Hematopoietic multipotent progenitor cell treated with erythropoietin and hydrocortisone succinate and interleukin-3 and kit ligand, for 4 days (in vitro differentiated cells): ENCODE data around the gene ZC3H18.

ENCODE experiments used
- DNase-seq: peaks from one replicate; pipeline ENCODE4 v3.0.0-alpha.2; 2015

ZC3H18 gene

DNA sequence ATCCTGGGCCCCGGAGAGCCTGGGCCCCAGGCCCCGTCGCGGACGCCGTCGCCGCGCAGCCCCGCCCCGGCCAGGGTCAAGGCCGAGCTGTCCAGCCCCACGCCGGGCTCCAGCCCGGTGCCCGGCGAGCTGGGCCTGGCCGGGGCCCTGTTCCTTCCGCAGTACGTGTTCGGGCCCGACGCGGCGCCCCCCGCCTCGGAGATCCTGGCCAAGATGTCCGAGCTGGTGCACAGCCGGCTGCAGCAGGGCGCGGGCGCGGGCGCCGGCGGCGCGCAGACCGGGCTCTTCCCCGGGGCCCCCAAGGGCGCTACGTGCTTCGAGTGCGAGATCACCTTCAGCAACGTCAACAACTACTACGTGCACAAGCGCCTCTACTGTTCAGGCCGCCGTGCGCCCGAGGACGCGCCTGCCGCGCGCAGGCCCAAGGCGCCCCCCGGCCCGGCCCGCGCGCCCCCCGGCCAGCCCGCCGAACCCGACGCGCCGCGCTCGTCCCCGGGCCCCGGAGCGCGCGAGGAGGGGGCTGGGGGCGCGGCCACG, 36.8 kb upstream of the ZC3H18 start:
- no peak for DNase-seq

DNA sequence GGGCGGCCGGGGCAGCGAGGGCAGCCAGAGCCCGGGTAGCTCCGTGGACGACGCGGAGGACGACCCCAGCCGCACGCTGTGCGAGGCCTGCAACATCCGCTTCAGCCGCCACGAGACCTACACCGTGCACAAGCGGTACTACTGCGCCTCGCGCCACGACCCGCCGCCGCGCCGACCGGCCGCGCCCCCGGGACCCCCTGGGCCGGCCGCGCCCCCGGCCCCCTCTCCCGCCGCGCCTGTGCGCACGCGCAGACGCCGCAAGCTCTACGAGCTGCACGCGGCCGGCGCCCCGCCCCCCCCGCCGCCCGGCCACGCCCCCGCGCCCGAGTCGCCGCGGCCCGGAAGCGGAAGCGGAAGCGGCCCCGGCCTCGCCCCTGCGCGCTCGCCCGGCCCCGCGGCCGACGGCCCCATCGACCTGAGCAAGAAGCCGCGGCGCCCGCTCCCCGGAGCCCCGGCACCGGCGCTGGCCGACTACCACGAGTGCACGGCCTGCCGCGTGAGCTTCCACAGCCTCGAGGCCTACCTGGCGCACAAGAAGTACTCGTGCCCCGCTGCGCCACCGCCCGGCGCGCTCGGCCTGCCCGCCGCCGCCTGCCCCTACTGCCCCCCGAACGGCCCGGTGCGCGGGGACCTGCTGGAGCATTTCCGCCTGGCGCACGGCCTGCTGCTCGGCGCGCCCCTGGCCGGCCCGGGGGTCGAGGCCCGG, 36.1 kb upstream of the ZC3H18 start:
- DNase-seq = peak; percentile 85

DNA sequence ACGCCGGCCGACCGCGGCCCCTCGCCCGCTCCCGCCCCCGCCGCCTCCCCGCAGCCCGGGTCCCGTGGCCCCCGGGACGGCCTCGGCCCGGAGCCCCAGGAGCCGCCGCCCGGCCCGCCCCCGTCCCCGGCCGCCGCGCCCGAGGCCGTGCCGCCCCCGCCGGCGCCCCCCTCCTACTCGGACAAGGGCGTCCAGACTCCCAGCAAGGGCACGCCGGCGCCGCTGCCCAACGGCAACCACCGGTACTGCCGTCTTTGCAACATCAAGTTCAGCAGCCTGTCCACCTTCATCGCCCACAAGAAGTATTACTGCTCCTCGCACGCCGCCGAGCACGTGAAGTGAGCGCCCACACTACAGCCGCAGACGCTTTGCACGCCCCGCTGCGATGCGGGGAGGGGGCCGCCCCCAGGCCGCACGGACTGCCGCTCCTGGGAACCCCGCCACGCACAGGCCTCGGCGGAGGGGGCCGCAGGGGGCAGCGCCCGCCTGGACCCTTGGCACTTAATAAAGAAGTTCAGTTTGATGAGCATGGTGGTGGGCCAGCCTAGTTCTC, 35.5 kb upstream of the ZC3H18 start:
- peak; percentile 48 for DNase-seq

- peak; percentile 22 for DNase-seq
These were observed 34.9 kb upstream of the ZC3H18 start for GRCh38 chr16:88535191-88535856.

- no peak for DNase-seq
These were observed 34.4 kb upstream of the ZC3H18 start for GRCh38 chr16:88535857-88536222.

DNA sequence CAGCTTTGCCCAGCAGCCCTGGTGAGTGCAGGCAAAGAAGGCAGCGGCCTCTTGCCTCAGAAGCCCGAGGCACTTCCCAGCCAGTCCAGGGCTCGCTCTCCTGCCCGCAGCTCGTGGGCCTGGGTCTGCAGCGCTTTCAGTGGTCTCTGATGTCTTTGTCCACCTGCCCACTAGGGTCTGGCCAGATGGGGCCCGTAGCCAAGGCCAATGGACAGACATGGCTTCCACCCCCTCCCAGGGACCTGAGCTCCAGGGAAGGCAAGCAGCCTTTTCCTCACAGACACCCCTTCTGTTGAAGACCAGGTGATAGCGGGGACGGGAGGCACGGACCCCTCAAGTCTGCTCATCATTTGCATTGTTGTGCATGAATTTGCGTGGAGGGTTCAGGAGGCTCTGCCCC, 33.7 kb upstream of the ZC3H18 start:
- DNase-seq = no peak

- peak; percentile 73 for DNase-seq
These were observed 33.0 kb upstream of the ZC3H18 start for GRCh38 chr16:88536971-88537751.

DNA sequence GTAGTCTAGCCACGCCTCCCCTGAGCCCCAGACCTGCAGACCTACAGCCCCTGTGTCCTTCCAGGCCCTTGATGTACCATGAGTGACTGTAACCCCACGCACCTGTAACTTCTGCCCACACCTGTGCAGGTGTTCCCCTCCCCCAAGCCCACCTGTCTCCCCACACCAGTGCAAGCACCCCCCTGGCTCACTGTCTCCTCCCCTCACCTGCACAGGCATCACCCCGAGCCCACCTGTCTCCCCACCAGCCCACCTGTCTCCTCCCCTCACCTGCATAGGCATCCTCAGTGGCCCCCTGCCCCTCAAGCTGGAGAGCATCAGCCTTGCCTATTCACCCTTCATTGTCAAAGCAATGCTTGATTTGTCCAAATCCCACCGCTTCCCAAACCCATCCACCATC, 32.3 kb upstream of the ZC3H18 start:
- DNase-seq = no peak

DNA sequence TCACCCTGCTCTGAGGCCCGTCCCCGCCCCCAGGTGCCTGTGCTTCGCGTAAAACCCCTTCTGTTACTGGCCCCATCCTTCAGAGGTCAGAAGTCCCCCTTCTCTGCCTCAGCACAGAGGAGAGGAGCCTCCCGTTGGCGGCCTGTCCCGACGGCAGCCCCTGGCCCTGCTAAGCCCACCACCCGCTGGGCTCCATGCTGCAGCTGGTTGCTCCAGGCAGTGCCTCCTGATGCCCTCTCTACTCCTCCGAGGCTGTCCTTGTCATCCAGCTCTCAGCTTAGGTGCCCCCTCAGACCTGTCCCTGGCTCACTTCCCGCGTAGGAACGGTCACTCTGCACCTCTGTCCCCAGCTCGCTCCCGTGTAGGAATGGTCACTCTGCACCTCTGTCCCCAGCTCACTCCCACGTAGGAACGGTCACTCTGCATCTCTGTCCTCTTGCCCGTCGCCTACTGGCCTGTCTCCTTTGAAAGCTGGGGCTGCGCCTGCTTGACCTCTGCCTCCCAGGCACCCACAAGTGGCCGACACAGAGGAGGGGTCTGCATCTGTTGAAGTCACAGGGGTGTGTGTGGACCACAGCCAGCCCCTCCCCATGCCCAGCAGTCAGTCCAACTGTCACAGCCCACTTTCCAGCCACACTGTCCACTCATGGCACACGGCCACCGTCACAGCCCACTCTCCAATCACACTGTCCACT, 31.7 kb upstream of the ZC3H18 start:
- peak; percentile 50 for DNase-seq

GRCh38 chr16:88539261-88539651, 30.9 kb upstream of the ZC3H18 start:
- DNase-seq = no peak

DNA sequence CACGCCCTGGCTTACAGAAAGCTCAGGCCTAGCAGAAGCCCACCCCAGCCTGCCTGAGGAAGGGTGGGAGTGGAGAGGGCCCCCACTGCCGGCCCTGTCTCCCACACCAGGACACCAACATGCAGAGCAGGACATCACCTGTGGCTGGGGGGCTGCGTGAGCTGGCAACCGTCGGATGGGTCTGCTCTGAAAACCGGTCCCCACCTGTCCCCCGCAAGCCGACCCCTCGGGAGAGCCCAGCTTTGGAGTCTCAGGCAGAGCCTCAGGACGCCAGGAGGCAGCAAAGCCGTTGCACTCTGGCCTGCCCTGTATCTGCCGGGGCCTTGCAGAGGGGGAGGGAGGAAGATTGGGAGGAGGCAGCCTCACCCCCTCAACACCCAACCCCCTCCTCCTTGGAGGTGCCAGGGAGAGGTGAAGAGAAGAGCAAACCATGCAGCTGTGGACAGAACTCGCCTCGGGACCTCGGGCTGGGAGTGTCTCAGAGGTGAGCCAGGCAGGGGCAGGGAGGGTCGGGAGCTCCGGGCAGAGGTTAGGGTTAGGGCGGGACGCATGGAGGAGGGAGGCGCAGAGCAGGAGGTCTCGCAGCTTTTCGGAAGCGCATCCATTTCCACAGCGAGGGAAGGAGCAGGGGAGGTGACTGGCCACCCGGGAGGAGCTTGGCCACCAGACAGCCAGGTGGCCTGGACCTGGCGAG, 30.4 kb upstream of the ZC3H18 start:
- peak; percentile 58 for DNase-seq

GRCh38 chr16:88540346-88540977, 29.7 kb upstream of the ZC3H18 start:
- no peak for DNase-seq

DNA sequence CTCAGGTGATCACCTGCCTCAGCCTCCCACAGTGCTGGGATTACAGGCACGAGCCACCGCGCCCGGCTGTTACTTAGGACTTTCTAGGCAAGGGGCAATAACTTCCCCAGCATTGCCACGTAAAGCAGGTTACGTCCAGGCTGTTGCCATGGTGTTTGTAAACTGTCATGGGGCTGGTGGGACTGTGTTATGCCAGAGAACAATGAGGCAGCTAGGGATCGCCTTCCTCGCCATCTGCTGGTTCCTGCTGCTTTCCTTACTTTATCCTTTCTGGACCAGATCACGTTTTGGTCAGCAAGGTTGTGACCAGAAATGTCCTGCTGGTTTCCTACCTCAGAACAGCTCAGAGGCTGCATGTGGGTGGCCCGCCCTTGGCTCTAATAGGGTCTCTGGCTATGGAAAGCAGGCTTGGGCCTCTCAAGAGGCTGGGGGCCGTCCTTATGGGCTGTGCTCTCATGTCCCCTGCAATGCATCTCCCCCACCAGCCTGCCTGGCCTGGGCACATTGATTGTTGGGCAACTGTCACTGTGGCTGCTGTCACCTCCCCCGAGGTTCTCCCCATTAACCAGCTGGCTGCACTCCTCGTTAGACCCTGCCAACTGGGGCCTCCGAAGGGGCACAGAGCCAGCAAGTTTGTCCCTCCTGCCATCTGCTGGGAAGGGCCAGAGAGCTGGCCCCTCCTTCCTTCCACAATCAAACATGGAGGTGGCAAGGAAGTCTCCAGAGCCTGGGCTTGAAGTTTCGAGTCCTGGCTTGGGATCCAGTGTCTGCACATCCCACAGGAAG, 28.2 kb upstream of the ZC3H18 start:
- DNase-seq = no peak

DNA sequence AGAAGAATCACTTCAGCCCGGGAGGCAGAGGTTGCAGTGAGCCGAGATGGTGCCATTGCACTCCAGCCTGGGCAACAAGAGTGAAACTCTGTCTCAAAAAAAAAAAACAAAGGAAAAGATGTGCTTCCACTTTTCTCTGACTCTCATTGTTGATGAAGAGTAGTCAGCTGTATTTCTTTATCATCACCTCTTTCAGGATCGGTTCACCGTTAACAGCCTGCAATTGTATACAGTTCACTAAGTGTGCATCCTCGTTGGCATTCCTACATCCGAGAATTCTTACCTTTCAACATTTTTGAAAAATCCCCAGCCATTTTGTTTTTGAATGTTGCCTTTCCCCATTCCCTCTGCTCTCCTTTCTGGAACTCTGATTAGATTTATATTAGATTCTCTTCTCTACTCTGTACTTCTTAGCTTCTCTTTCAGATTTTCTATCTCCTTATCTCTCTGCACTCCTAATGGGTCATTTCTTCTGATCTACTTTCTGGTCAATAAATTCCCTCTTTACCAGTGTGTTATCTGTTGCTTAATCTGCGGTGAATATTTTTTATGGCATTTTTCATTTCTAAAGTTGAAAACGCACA, 26.9 kb upstream of the ZC3H18 start:
- no peak for DNase-seq

DNA sequence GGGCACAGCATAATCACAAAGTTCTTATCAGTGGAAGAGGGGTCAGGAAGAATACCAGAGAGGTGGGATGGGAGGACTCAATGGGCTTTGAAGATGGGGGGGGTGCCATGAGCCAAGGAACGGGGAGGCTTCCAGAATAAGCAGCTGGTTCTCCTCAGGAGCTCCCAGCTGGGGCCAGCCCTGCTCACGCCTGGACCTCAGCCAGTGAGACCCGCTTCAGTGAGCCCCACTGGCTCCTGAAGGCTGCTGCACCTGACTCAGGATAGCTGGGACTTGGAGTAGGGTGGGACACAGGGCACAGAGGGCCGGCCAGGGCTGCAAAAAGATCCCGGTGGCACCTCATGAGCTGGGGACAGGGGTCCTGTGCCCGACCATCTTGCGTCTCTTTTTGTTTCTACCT, 24.4 kb upstream of the ZC3H18 start:
- DNase-seq = no peak

GRCh38 chr16:88548131-88548874, 21.9 kb upstream of the ZC3H18 start:
- peak; percentile 56 for DNase-seq

GRCh38 chr16:88548985-88549384, 21.2 kb upstream of the ZC3H18 start:
- no peak for DNase-seq

DNA sequence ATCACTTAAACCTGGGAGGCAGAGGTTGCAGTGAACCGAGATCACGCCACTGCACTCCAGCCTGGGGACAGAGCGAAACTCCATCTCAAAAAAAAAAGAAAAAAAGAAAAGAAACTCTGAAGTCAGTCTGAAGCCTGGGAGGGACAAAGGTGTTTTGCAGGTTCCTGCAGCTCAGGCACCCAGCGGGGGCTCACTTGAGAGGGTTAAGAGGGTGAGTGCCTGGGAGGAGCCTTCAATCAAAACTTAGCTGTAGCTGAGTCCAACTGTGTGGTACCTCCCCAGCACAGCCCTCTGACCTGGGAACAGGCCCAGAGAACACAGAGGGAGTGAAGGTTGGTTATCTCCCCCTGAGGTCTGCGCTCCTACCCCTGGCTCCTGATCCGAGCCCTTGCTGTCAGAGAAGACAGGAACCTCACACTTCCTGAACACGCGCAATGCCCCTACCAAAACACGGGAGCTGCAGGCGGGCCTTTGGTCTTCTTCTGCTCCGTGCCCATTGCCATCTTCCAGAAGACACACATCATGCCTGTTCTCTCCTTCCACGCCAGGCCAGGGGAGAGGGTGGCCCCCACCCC, 20.4 kb upstream of the ZC3H18 start:
- peak; percentile 63 for DNase-seq

DNA sequence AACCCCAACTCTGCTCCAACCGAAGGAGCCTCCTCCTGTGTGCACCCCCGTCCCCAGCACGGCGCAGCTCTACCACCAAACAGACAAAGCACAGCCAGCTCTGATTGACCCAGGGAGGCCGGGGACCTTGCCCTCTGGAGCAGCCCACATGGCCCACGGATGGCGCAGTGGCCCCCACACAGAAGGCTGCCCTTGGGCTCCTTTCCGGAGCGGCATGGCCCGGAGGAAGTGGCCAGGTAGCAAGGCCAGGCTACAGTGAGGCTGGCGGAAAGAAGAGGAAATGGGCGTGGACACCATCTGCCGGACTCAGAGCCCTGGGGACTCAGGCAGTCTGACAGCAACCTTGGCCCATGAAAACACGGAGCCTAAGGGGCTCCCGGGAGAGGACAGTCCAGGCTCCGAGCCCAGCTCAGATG, 19.9 kb upstream of the ZC3H18 start:
- no peak for DNase-seq
